GM12873 (cell line): Measurements from ENCODE around the gene SHISA8.

Experiments
- TF ChIP-seq, protein P1 (sequence below): IDR thresholded peaks from 2 replicates; pipeline ENCODE4 v1.5.1; 2012; ENCODE audit warnings: low read depth, mild to moderate bottlenecking, moderate library complexity, low read length, control low read depth; ENCODE audit not compliant: insufficient read depth; ENCODE audit errors: missing control alignments

Gene SHISA8

GRCh38 chr22:41880653-41881052 lies 34.2 kb downstream of the SHISA8 start:
- TF ChIP-seq, protein P1, sequence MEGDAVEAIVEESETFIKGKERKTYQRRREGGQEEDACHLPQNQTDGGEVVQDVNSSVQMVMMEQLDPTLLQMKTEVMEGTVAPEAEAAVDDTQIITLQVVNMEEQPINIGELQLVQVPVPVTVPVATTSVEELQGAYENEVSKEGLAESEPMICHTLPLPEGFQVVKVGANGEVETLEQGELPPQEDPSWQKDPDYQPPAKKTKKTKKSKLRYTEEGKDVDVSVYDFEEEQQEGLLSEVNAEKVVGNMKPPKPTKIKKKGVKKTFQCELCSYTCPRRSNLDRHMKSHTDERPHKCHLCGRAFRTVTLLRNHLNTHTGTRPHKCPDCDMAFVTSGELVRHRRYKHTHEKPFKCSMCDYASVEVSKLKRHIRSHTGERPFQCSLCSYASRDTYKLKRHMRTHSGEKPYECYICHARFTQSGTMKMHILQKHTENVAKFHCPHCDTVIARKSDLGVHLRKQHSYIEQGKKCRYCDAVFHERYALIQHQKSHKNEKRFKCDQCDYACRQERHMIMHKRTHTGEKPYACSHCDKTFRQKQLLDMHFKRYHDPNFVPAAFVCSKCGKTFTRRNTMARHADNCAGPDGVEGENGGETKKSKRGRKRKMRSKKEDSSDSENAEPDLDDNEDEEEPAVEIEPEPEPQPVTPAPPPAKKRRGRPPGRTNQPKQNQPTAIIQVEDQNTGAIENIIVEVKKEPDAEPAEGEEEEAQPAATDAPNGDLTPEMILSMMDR = no peak

GRCh38 chr22:41876675-41877074 lies 38.2 kb downstream of the SHISA8 start:
- TF ChIP-seq, protein P1 = no peak

DNA sequence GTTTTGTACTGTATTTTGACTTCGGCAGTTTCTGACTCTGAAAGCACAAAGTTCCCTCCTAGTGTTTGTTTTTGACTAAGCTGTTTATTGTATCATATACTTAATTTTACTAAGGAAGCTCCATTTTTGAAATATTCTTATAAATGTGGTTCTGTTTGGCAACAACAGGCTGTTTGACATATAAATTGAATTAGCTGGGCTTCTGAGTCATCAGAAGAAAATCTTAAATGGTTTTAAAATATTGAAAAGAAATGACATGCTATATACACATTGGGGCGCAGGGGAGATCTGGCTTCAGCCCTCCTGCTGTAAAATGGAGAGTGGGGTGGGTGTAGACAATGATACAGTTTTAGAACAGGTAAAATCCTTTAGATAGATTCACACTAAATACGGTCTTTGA lies 38.6 kb downstream of the SHISA8 start:
- TF ChIP-seq, protein P1 = no peak

DNA sequence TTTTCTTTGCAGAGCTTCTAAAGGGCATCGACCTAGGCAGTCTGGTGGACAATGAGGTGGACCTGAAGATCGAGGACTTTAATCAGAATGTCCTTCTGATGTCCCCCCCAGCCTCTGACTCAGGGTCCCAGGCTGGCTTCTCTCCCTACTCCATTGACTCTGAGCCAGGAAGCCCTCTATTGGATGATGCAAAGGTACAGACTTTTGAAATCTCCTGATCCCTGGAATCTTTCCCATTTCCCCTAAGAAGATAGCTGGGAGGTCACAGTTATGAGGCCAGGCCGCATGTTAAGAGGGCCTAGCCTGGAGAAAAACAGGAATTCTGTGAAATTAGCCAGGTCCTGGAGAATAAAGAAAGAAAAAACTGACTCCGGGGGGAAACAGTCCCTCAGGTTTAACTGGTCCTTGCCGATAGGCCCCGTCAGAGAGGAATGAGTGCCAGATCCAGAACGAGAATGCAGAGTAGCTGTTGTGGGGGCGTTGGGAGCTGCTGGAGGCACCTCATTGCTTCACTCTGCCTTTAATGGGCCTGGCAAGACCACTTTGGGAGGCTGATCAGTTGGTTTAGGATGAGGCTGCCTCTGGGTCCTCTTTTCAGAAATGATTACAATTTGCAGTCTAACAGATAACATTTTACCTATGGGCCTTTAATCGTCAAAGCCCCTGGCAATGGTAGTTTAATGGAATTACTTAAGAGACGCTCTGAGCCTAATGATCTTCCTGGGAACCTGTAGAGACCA lies 39.2 kb downstream of the SHISA8 start:
- TF ChIP-seq, protein P1 = no peak

GRCh38 chr22:41874090-41874489 lies 40.8 kb downstream of the SHISA8 start:
- TF ChIP-seq, protein P1 = no peak

DNA sequence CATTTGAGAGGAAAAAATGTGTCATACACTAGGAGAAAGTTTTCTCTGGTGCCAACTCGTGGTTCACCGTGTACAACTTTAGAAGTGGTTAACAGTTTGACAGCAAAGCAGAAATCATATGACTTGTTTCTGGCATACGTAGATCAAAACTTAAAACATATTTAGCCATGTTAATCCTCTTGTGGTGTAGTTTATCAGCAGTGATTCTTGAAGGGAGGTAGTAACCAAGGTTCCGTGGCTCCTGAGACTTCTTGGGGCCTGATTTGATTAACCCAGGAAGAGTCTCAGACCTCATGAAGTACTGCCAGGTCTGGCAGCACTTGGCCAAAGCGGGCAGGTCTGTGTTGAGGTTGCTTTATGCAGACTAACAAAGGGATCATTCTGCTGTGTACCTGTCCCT lies 41.5 kb downstream of the SHISA8 start:
- TF ChIP-seq, protein P1 = no peak

- TF ChIP-seq, protein P1 = no peak
Observed at GRCh38 chr22:41870786-41871185, 44.1 kb downstream of the SHISA8 start.

- TF ChIP-seq, protein P1 = no peak
Observed at GRCh38 chr22:41868556-41868955, 46.3 kb downstream of the SHISA8 start.
